NCI-H1417 (cell line): ENCODE data around the gene ATG14.
A peak's percentile ranks its signal among the peaks of the same experiment; 100 is the strongest.
"Not testable (repeated sequence)": the region's sequence is repeated elsewhere in the genome, so short reads cannot be mapped to it uniquely, and the experiment has no call there.

ENCODE experiments used
- DNase-seq, 3 experiments: peaks; one replicate each; lab custom pipeline; 2025; lab: John Stamatoyannopoulos, UW

The ATG14 gene, protein sequence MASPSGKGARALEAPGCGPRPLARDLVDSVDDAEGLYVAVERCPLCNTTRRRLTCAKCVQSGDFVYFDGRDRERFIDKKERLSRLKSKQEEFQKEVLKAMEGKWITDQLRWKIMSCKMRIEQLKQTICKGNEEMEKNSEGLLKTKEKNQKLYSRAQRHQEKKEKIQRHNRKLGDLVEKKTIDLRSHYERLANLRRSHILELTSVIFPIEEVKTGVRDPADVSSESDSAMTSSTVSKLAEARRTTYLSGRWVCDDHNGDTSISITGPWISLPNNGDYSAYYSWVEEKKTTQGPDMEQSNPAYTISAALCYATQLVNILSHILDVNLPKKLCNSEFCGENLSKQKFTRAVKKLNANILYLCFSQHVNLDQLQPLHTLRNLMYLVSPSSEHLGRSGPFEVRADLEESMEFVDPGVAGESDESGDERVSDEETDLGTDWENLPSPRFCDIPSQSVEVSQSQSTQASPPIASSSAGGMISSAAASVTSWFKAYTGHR

GRCh38 chr14:55411426-55412389, at the start of gene ATG14:
Gene ATG14 (minus strand): TSS chr14:55411830. CDS start chr14:55411822, 8 bp downstream.
- peak; percentile 88 to 92 (median 90) for DNase-seq

- DNase-seq: no peak
Observed at GRCh38 chr14:55458800-55459515, 47.3 kb upstream of the ATG14 start.

DNA sequence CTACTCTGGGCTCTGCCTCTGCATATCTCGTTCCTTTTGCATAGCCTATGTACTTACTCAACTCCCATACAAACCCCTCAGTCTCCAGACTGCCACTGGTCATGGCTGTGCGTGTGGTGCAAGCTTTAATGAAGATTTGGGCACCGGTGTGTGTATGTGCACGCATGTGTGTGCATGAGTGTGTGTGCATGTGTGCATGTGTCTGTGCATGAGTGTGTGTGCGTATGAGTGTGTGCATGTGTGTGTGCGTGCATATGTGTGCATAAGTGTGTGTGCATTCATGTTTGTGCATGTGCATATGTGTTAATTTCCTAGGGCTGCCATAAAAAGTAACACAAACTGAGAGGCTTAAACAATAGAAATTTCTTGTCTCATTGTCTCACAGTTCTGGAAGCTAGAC, 45.9 kb upstream of the ATG14 start:
- no peak for DNase-seq

DNA sequence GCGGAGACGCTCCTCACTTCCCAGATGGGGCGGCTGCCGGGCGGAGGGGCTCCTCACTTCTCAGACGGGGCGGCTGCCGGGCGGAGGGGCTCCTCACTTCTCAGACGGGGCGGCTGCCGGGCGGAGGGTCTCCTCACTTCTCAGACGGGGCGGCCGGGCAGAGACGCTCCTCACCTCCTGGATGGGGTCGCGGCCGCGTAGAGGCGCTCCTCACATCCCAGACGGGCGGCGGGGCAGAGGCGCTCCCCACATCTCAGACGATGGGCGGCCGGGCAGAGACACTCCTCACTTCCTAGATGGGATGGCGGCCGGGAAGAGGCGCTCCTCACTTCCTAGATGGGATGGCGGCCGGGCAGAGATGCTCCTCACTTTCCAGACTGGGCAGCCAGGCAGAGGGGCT, 44.8 kb upstream of the ATG14 start:
- DNase-seq: not testable (repeated sequence)

- DNase-seq: peak; percentile 76 to 98 (median 95)
Observed at GRCh38 chr14:55454264-55455002, 42.8 kb upstream of the ATG14 start.

GRCh38 chr14:55451950-55452349, 40.3 kb upstream of the ATG14 start:
- no peak for DNase-seq

DNA sequence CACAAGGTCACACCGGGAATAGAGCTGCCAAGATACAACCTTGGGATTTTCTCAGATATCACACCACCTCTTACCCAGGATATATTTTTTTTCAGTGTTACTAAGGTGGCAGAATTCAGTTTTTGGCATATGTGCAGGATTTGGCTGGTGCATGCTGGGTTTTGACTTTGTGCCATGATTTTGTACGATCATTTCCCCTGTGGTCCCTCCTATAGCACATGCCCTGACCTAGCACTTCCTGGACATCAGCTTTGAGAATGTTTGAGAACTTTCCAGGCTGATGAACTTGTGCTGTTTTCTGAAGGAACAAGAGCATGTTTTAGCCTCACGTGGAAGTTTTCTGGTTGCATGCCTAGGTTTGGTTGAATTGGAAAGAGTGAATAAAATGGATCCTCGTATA, 39.8 kb upstream of the ATG14 start:
- no peak for DNase-seq

GRCh38 chr14:55450987-55451386, 39.4 kb upstream of the ATG14 start:
- DNase-seq: no peak

- no peak for DNase-seq
Observed at GRCh38 chr14:55450539-55450938, 38.9 kb upstream of the ATG14 start.

DNA sequence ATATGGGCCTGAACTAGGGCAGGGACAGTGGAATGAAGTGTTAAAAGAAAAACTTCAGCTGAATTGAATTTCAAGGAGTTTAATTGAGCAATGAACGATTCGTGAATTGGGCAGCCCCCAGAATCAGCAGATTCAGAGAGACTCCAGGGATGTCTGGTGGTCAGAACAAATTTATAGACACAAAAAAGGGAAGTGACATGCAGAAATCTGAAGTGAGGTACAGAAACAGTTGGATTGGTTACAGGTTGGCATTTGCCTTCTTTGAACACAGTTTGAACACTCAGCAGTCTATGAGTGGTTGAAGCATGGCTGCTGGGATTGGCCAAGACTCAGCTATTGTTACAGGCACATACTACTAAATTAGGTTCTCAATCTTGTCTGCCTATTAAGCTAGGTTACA, 38.5 kb upstream of the ATG14 start:
- no peak for DNase-seq

- no peak for DNase-seq
Observed at GRCh38 chr14:55449116-55449515, 37.5 kb upstream of the ATG14 start.

GRCh38 chr14:55448141-55448614, 36.5 kb upstream of the ATG14 start:
- DNase-seq: peak in 1 of 3 experiments; percentile 42

GRCh38 chr14:55446833-55447232, 35.2 kb upstream of the ATG14 start:
- DNase-seq: no peak

- peak; percentile 70 to 96 (median 88) for DNase-seq
Observed at GRCh38 chr14:55446127-55446736, 34.6 kb upstream of the ATG14 start.

DNA sequence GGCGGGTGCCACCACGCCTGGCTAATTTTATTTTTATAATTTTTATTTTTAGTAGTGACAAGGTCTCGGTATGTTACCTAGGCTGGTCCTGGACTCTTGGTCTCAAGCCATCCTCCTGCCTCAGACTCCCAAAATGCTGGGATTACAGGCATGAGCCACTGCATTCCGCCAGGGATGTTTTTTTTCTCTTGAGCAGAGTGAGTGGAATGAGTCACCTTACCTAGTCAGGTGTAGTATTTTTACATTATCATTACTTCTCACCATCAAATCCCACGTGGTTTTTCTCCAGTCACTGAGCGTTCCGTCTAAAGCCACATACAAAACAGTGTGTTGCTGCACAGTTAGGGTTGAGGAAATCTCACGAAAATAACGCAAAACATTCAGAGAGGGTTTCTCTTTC, 29.7 kb upstream of the ATG14 start:
- no peak for DNase-seq

GRCh38 chr14:55440385-55440784, 28.8 kb upstream of the ATG14 start, which contains the start of gene TBPL2:
Gene TBPL2 (minus strand): TSS chr14:55440616. CDS start chr14:55440449, 167 bp downstream.
- no peak for DNase-seq

DNA sequence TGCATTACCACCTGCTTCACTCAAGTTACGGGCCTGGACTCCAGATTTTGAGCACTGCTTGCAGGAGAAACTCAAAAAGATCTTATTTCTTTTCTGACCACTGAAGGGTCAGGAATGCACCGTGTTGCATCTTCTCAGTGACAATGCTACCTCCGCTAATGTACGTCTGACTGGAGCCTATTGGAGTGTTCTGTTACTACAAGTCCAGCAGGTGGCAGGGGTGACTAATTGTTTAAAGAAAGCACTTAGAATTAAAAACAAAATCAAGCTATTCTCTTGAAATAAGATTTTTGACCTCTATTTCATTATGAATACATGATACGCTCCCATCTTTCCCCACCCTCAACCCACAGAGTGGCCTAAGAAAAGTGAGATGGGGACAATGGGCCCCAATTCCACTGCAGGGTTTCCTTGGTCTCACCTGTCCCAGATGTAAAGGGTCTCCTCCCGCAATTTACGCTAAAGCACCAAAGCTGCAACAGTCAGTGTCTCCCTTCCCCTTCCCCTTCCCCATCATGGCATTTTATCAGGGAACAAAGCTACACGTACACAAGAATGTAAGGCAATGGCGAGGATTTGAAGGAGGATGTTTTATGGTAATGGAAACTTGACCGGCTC, 26.5 kb upstream of the ATG14 start:
- peak; percentile 38 to 80 (median 67) for DNase-seq

DNA sequence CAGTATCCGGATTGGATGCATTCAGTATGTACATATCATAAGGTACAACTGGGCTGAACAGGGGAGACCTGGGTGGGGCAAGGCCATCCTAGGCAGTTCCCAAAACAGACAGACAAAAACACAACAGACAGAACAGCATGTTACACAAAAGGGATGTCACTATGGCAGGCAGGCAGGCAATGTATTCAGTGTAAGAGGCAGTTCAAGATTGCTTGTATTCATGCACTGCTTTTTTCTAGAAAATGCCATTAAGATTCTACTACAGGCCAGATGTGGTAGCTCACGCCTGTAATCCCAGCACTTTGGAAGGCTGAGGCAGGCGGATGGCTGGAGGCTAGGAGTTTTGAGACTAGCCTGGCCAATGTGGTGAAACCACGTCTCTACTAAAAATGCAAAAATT, 25.3 kb upstream of the ATG14 start:
- DNase-seq: no peak

GRCh38 chr14:55436519-55436918, 24.9 kb upstream of the ATG14 start:
- DNase-seq: no peak

GRCh38 chr14:55434805-55435174, 23.2 kb upstream of the ATG14 start:
- DNase-seq: no peak
